Measurements from ENCODE around the gene SPRED2.

SPRED2 gene

GRCh38 chr2:65277791-65278483 is 154.5 kb downstream of the SPRED2 start:
- Histone ChIP-seq H3K79me2 (no peaks in the 10 kb centered on the region), H2AFZ (no peak overlapping the region), H3K36me3 (ENCODE audit: control insufficient read depth, insufficient read depth, low read length) (no peaks in the 10 kb centered on the region), H3K4me2 (ENCODE audit: low read length) (no peak overlapping the region), H3K27ac (no peak overlapping the region), H3K9ac (no peak overlapping the region), H3K4me1 (no peaks in the 10 kb centered on the region), H3K27me3 (ENCODE audit: control insufficient read depth, insufficient read depth, low read length) (no peaks in the 10 kb centered on the region), H3K4me3 (ENCODE audit: low read depth, low read length) (no peak overlapping the region), H3K9me3 (ENCODE audit: control insufficient read depth, low read length) (no peaks in the 10 kb centered on the region)
- TF ChIP-seq CTCF (IDR thresholded peaks at IDR 0.05), result no peak

GRCh38 chr2:65277118-65277517 is 155.3 kb downstream of the SPRED2 start:
- H3K4me3 ChIP-seq (ENCODE audit: low read depth, low read length), result no peak overlapping the region
- no peaks in the 10 kb centered on the region for H3K79me2 ChIP-seq
- no peak for TF ChIP-seq CTCF (IDR thresholded peaks at IDR 0.05)
- H3K9me3 ChIP-seq (ENCODE audit: control insufficient read depth, low read length), result no peaks in the 10 kb centered on the region
- no peak overlapping the region for H2AFZ ChIP-seq
- H3K27me3 ChIP-seq (ENCODE audit: control insufficient read depth, insufficient read depth, low read length), result no peaks in the 10 kb centered on the region
- no peak overlapping the region for H3K4me2 ChIP-seq (ENCODE audit: low read length)
- H3K9ac ChIP-seq, result no peak overlapping the region
- H3K27ac ChIP-seq, result no peak overlapping the region
- H3K4me1 ChIP-seq, result no peaks in the 10 kb centered on the region
- no peaks in the 10 kb centered on the region for H3K36me3 ChIP-seq (ENCODE audit: control insufficient read depth, insufficient read depth, low read length)

GRCh38 chr2:65276609-65277008 is 155.8 kb downstream of the SPRED2 start:
- Histone ChIP-seq H3K27ac (no peak overlapping the region), H3K36me3 (ENCODE audit: control insufficient read depth, insufficient read depth, low read length) (no peaks in the 10 kb centered on the region), H3K79me2 (no peaks in the 10 kb centered on the region), H3K4me1 (no peaks in the 10 kb centered on the region), H3K27me3 (ENCODE audit: control insufficient read depth, insufficient read depth, low read length) (no peaks in the 10 kb centered on the region), H3K9ac (no peak overlapping the region), H3K9me3 (ENCODE audit: control insufficient read depth, low read length) (no peaks in the 10 kb centered on the region), H2AFZ (no peak overlapping the region), H3K4me2 (ENCODE audit: low read length) (no peak overlapping the region), H3K4me3 (ENCODE audit: low read depth, low read length) (no peak overlapping the region)
- no peak for TF ChIP-seq CTCF (IDR thresholded peaks at IDR 0.05)

GRCh38 chr2:65275141-65275915 is 157.1 kb downstream of the SPRED2 start:
- H3K9me3 ChIP-seq (ENCODE audit: control insufficient read depth, low read length), result no peaks in the 10 kb centered on the region
- H3K4me2 ChIP-seq (ENCODE audit: low read length), result no peak overlapping the region
- no peak overlapping the region for H2AFZ ChIP-seq
- no peak overlapping the region for H3K27ac ChIP-seq
- no peaks in the 10 kb centered on the region for H3K79me2 ChIP-seq
- no peaks in the 10 kb centered on the region for H3K4me1 ChIP-seq
- no peaks in the 10 kb centered on the region for H3K27me3 ChIP-seq (ENCODE audit: control insufficient read depth, insufficient read depth, low read length)
- H3K36me3 ChIP-seq (ENCODE audit: control insufficient read depth, insufficient read depth, low read length), result no peaks in the 10 kb centered on the region
- no peak for TF ChIP-seq CTCF (IDR thresholded peaks at IDR 0.05)
- H3K9ac ChIP-seq, result no peak overlapping the region
- H3K4me3 ChIP-seq (ENCODE audit: low read depth, low read length), result no peak overlapping the region

Data from parathyroid adenoma (tissue), 2 donors.